CD8-positive, alpha-beta memory T cell (primary cell): ENCODE data around the gene KRTAP9-2. TPM values are rescaled to one million over a fixed set of nuclear protein-coding genes. Genes with fewer than 3 reads are reported as not detected.
"Not testable (repeated sequence)": the region's sequence is repeated elsewhere in the genome, so short reads cannot be mapped to it uniquely, and the experiment has no call there.

Source experiments
- CTCF ChIA-PET: fragments of 350-600 bp; sonication (Branson Sonifier 250); formaldehyde crosslinking; loops from one replicate; lab custom pipeline; 2021; ENCODE audit warnings: antibody characterized with exemption; lab: Charles Lee
- POLR2A ChIA-PET: fragments of 350-600 bp; sonication (Branson Sonifier 250); formaldehyde crosslinking; loops from one replicate; lab custom pipeline; 2021; ENCODE audit warnings: antibody characterized with exemption; lab: Charles Lee
- DNase-seq, 5 donors: peaks; one replicate each; pipeline versions ENCODE4 v3.0.0 to v3.0.0-alpha.2; 2020 to 2022; ENCODE audit warnings: mixed read lengths in 1 of 5
- H3K27ac ChIP-seq: one replicate; pipeline ENCODE4 v1.7.0; 2013; ENCODE audit warnings: low read depth, mild to moderate bottlenecking, low read length, moderate library complexity
- H3K27me3 ChIP-seq: 2 replicates; pipeline ENCODE4 v1.7.0; 2013; ENCODE audit warnings: low read length, mild to moderate bottlenecking; ENCODE audit not compliant: insufficient read depth, poor library complexity, severe bottlenecking
- H3K36me3 ChIP-seq: 2 replicates; pipeline ENCODE4 v1.7.0; 2013; ENCODE audit warnings: mild to moderate bottlenecking, low read length, moderate library complexity; ENCODE audit not compliant: insufficient read depth
- H3K4me1 ChIP-seq: 2 replicates; pipeline ENCODE4 v1.7.0; 2013; ENCODE audit warnings: mild to moderate bottlenecking, low read length, moderate library complexity; ENCODE audit not compliant: insufficient read depth
- H3K4me3 ChIP-seq: 2 replicates; pipeline ENCODE4 v1.7.0; 2013; ENCODE audit warnings: mild to moderate bottlenecking, low read length
- H3K9me3 ChIP-seq: 2 replicates; pipeline ENCODE4 v1.7.0; 2013; ENCODE audit warnings: mild to moderate bottlenecking, low read length
- H3K27ac Mint-ChIP-seq, 8 donors: one replicate each; pipeline ENCODE4 v1.8.0; 2020 to 2021; ENCODE audit warnings: mixed read lengths in 8 of 8, mild to moderate bottlenecking in 6 of 8, inconsistent platforms in 3 of 8, moderate library complexity in 3 of 8
- H3K27me3 Mint-ChIP-seq, 2 donors: one replicate each; pipeline ENCODE4 v1.8.0; 2020 to 2021; ENCODE audit warnings: mixed read lengths in 2 of 2, mild to moderate bottlenecking in 1 of 2, moderate library complexity in 1 of 2
- H3K36me3 Mint-ChIP-seq, 3 donors: one replicate each; pipeline ENCODE4 v1.8.0; 2020 to 2021; ENCODE audit warnings: mixed read lengths in 3 of 3, inconsistent platforms in 1 of 3, mild to moderate bottlenecking in 1 of 3
- H3K4me1 Mint-ChIP-seq, 3 donors: one replicate each; pipeline ENCODE4 v1.8.0; 2020 to 2021; ENCODE audit warnings: mixed read lengths in 3 of 3, inconsistent platforms in 1 of 3, mild to moderate bottlenecking in 1 of 3
- H3K4me3 Mint-ChIP-seq, 7 donors: one replicate each; pipeline ENCODE4 v1.8.0; 2020 to 2021; ENCODE audit warnings: mixed read lengths in 7 of 7, mild to moderate bottlenecking in 6 of 7, moderate library complexity in 4 of 7, inconsistent platforms in 2 of 7
- H3K9me3 Mint-ChIP-seq, 5 donors: one replicate each; pipeline ENCODE4 v1.8.0; 2020 to 2022; ENCODE audit warnings: mixed read lengths in 5 of 5, mild to moderate bottlenecking in 3 of 5, moderate library complexity in 2 of 5, inconsistent platforms in 1 of 5
- polyA plus RNA-seq: library from polyadenylated mRNA; unstranded; fragments of 300-500 nt; fragmentation: Illumina TruSeq; gene quantifications from one replicate; pipeline ENCODE4 v1.2.3, GENCODE V29; 2021
- total RNA-seq, 2 experiments: library from RNA; stranded (reverse); gene quantifications; one replicate each; pipeline ENCODE4 v1.2.3, GENCODE V29; 2021

The KRTAP9-2 gene
- total and polyA plus RNA-seq, 3 experiments from 2014 or later = not detected

DNA sequence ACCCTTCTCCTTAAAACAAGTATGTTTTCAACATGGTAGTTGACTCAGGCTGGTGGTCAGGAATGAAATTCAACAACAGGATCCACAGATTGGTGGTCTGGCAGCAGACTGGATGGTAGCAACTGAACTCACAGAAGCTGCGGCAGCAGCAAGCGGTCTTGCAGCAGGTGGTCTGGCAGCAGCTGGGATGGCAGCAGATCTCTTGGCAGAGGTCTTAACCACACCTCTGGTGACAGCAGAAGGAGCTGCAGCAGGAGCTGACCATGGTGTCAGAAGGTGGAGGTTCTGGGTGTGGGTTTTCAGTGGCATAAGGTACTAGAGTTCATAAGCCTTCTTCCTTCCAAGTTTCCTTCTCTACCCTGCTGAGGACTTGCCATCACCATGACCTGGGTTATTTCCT is 39.6 kb upstream of the KRTAP9-2 start:
- CTCF ChIA-PET = no interaction called here

GRCh38 chr17:41189837-41190318 is 36.6 kb upstream of the KRTAP9-2 start, which contains the start of gene KRTAP9-1:
TSS of gene KRTAP9-1 (plus strand) at chr17:41189887. CDS start at chr17:41189887, 0 bp downstream.
- H3K36me3 ChIP-seq, DNase-seq, POLR2A ChIA-PET: not testable (repeated sequence)

More for the DNA sequence above, 39.6 kb upstream of the KRTAP9-2 start:
- Histone ChIP-seq H3K4me1 (no peaks in the 10 kb centered on the region), H3K36me3 (no peaks in the 10 kb centered on the region), H3K27me3 (no peaks in the 10 kb centered on the region), H3K4me3 (no peak overlapping the region), H3K9me3 (no peaks in the 10 kb centered on the region), H3K27ac (no peak overlapping the region)
- no peak overlapping the region for H3K27ac Mint-ChIP-seq
- H3K4me3 Mint-ChIP-seq = no peak overlapping the region
- no peaks in the 10 kb centered on the region for H3K9me3 Mint-ChIP-seq
- POLR2A ChIA-PET = no interaction called here
- H3K4me1 Mint-ChIP-seq = no peaks in the 10 kb centered on the region
- H3K36me3 Mint-ChIP-seq = no peaks in the 10 kb centered on the region
- H3K27me3 Mint-ChIP-seq = peaks cover 23 to 62% of the 10 kb centered on the region in 2 donors
- no peak for DNase-seq

GRCh38 chr17:41190328-41190727 is 36.1 kb upstream of the KRTAP9-2 start:
- Mint-ChIP-seq H3K9me3 (peaks cover 0 to 6% (median 0%) of the 10 kb centered on the region in 5 donors), H3K36me3 (peaks cover 0 to 12% (median 0%) of the 10 kb centered on the region in 3 donors), H3K4me3 (no peak overlapping the region), H3K4me1 (no peaks in the 10 kb centered on the region), H3K27me3 (peaks cover 23 to 56% of the 10 kb centered on the region in 2 donors), H3K27ac (no peak overlapping the region)
- Histone ChIP-seq H3K9me3 (no peaks in the 10 kb centered on the region), H3K36me3 (no peaks in the 10 kb centered on the region), H3K27ac (no peak overlapping the region), H3K27me3 (no peaks in the 10 kb centered on the region), H3K4me3 (no peak overlapping the region), H3K4me1 (no peaks in the 10 kb centered on the region)
- ChIA-PET POLR2A (no interaction called here), CTCF (no interaction called here)
- no peak for DNase-seq

More at GRCh38 chr17:41189837-41190318, 36.6 kb upstream of the KRTAP9-2 start, which contains the start of gene KRTAP9-1:
- Mint-ChIP-seq H3K27me3 (peaks cover 23 to 56% of the 10 kb centered on the region in 2 donors), H3K36me3 (peaks cover 0 to 12% (median 0%) of the 10 kb centered on the region in 3 donors)
- H3K4me1 Mint-ChIP-seq, H3K9me3 Mint-ChIP-seq, H3K4me1 ChIP-seq, H3K27me3 ChIP-seq, H3K4me3 Mint-ChIP-seq, H3K4me3 ChIP-seq, H3K9me3 ChIP-seq, CTCF ChIA-PET, H3K27ac ChIP-seq, H3K27ac Mint-ChIP-seq: not testable (repeated sequence)

GRCh38 chr17:41196068-41196467 is 30.4 kb upstream of the KRTAP9-2 start:
- no peak overlapping the region for H3K4me3 Mint-ChIP-seq
- H3K36me3 ChIP-seq = no peaks in the 10 kb centered on the region
- H3K4me1 Mint-ChIP-seq = no peaks in the 10 kb centered on the region
- H3K4me1 ChIP-seq = no peaks in the 10 kb centered on the region
- no peak for DNase-seq
- H3K36me3 Mint-ChIP-seq = peaks cover 0 to 18% (median 0%) of the 10 kb centered on the region in 3 donors
- H3K27ac Mint-ChIP-seq = no peak overlapping the region
- ChIA-PET CTCF (no interaction called here), POLR2A (no interaction called here)
- no peaks in the 10 kb centered on the region for H3K9me3 ChIP-seq
- no peak overlapping the region for H3K4me3 ChIP-seq
- H3K9me3 Mint-ChIP-seq = peaks cover 2 to 13% (median 4%) of the 10 kb centered on the region in 5 donors
- H3K27ac ChIP-seq = no peak overlapping the region
- H3K27me3 ChIP-seq = no peaks in the 10 kb centered on the region
- peaks cover 16 to 25% of the 10 kb centered on the region in 2 donors for H3K27me3 Mint-ChIP-seq

DNA sequence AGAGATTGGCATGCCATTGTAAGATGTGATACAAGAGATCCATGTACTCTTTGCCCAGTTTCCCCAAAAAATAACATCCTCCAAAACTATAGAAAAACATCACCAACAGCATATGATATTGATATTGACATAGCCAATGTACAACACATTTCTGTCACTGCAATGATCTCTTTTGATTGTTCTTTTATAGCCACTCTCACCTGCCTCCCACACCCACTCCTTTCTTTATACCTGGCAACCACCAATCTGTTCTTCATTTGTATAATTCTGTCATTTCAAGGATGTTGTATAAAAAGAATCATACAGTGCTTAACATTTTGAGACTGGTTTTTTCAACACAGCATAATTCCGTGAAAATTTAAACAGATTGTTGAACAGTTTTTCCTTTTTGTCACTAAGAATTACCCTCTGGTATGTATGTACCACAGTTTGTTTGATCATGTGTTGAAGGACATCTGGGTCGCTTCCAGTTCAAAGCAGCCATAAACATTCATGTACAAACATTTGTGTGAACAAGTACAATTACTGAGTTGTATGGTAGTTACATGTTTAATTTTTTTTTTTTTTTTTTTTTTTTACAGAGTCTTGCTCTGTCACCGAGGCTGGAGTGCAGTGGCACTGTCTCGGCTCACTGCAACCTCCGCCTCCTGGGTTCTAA is 26.9 kb upstream of the KRTAP9-2 start:
- Mint-ChIP-seq H3K4me1 (no peaks in the 10 kb centered on the region), H3K27ac (no peak overlapping the region), H3K36me3 (peaks cover 0 to 6% (median 0%) of the 10 kb centered on the region in 3 donors), H3K27me3 (peaks cover 4 to 5% of the 10 kb centered on the region in 2 donors), H3K9me3 (peaks cover 0 to 8% (median 4%) of the 10 kb centered on the region in 5 donors), H3K4me3 (no peak overlapping the region)
- no peaks in the 10 kb centered on the region for H3K36me3 ChIP-seq
- H3K27me3 ChIP-seq = no peaks in the 10 kb centered on the region
- H3K27ac ChIP-seq = no peak overlapping the region
- no peak overlapping the region for H3K4me3 ChIP-seq
- DNase-seq = no peak
- ChIA-PET POLR2A (no interaction called here), CTCF (no interaction called here)
- no peaks in the 10 kb centered on the region for H3K9me3 ChIP-seq
- H3K4me1 ChIP-seq = no peaks in the 10 kb centered on the region

DNA sequence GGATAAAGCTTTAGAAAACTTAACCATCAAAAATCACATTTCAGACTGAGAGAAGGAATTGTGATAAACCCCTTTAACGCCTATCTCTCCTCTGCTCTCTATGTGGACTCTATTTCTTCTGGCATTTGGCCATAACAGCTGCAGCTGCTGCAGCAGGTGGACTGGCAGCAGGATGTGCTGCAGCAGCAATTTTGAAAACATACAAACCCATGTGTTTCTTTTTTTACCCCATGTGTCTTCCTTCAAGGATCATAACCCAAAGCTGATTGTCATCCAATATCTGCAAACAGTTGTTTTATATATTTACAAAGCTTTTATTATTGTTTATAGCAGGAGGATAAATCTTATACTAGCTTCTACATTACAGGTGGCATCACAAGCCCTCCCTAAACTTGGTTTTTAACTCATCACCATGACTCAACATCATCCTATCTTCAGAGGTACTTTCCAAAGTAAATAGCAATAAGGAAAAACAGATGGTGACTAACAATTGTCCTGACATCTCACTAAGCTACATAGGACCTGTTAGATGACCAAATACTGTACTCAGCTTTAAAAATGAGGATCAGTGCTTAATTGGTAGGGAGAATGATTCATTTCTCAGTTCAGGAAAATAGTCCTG is 14.5 kb upstream of the KRTAP9-2 start:
- H3K9me3 ChIP-seq = no peaks in the 10 kb centered on the region
- ChIA-PET CTCF (interaction anchor here (2.2 kb wide), 1 partner anchor 111 kb away, joined by 5 read pairs; no protein-coding TSS in a partner anchor), POLR2A (no interaction called here)

DNA sequence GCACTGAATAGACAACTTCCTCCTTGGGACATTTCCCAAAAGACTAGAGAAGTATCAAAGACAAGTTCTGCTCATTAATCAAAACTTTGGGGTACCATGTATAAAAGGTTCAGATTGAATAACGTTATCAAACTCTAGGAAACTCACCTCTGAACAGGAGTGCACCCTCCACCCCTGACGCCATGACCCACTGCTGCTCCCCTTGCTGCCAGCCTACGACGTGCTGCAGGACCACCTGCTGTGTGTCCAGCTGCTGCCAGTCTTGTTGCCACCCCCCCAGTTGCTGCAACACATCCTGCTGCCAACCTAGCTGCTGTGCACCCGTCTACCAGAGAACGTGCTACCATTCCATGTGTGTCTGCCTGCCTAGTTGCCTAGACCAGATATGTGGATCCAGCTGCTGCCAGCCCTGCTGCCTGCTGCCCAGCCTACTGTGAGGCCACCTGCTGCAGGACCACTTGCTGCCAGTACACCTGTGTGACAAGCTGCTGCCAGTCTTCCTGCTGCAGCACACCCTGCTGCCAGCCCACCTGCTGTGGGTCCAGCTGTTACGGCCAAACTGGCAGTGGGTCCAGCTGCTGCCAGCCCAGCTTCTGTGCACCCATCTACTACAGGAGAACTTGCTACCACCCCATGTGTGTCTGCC is 13.8 kb upstream of the KRTAP9-2 start:
- Histone ChIP-seq H3K4me1 (no peaks in the 10 kb centered on the region), H3K36me3 (no peaks in the 10 kb centered on the region), H3K27me3 (peaks cover 10% of the 10 kb centered on the region), H3K4me3 (no peak overlapping the region), H3K9me3 (no peaks in the 10 kb centered on the region), H3K27ac (no peak overlapping the region)
- Mint-ChIP-seq H3K27me3 (peaks cover 8 to 76% of the 10 kb centered on the region in 2 donors), H3K36me3 (peaks cover 0 to 1% (median 0%) of the 10 kb centered on the region in 3 donors), H3K9me3 (peaks cover 0 to 3% (median 0%) of the 10 kb centered on the region in 5 donors), H3K27ac (peak overlapping the region in 1 of 8 donors; percentile 30), H3K4me1 (no peaks in the 10 kb centered on the region), H3K4me3 (no peak overlapping the region)
- POLR2A ChIA-PET = no interaction called here
- CTCF ChIA-PET = interaction anchor here (2.2 kb wide), 1 partner anchor 110 kb away, joined by 5 read pairs; no protein-coding TSS in a partner anchor
- no peak for DNase-seq

More for the DNA sequence above, 14.5 kb upstream of the KRTAP9-2 start:
- H3K36me3 Mint-ChIP-seq = peaks cover 0 to 1% (median 0%) of the 10 kb centered on the region in 3 donors
- no peak overlapping the region for H3K27ac ChIP-seq
- no peaks in the 10 kb centered on the region for H3K4me1 Mint-ChIP-seq
- H3K9me3 Mint-ChIP-seq = peaks cover 0 to 3% (median 0%) of the 10 kb centered on the region in 5 donors
- peaks cover 10% of the 10 kb centered on the region for H3K27me3 ChIP-seq
- DNase-seq = no peak
- no peaks in the 10 kb centered on the region for H3K36me3 ChIP-seq
- no peak overlapping the region for H3K27ac Mint-ChIP-seq
- no peaks in the 10 kb centered on the region for H3K4me1 ChIP-seq
- H3K4me3 ChIP-seq = no peak overlapping the region
- H3K27me3 Mint-ChIP-seq = peaks cover 10 to 73% of the 10 kb centered on the region in 2 donors
- no peak overlapping the region for H3K4me3 Mint-ChIP-seq
